SK-MEL-5 (cell line): ENCODE data around the gene VIPAS39. TPM values are rescaled to one million over a fixed set of nuclear protein-coding genes. Genes with fewer than 3 reads are reported as not detected.

Experiments
- DNase-seq: peaks from one replicate; pipeline ENCODE4 v3.0.0-alpha.2; 2016; ENCODE audit warnings: low read depth, low spot score
- in situ Hi-C: cut with HindIII; loops from 2 replicates; pipeline ENCODE4 v1.10.0; 2016; ENCODE audit warnings: low sequenced_read_pairs, high pct_unique_total_duplicates, low pct_unique_long_range_greater_than_20kb
- polyA plus RNA-seq, 2 experiments: library from polyadenylated mRNA; depleted of rRNA; stranded (reverse); fragments of >200 nt; gene quantifications; 2 replicates each; pipeline ENCODE4 v1.2.3, GENCODE V29; 2015
- total RNA-seq: library from RNA; depleted of rRNA; stranded (reverse); fragments of >200 nt; shearing (Covaris generic); gene quantifications from 2 replicates; pipeline ENCODE4 v1.2.3, GENCODE V29; 2014; rRNA removed

The VIPAS39 gene
- total RNA-seq = 21.8 and 26.4 TPM in 2 replicates
- 18.4 and 23.7 TPM in 2 replicates for polyA plus RNA-seq (2015; cell fraction: cytosol; rRNA removed)
- 31.5 and 39.2 TPM in 2 replicates for polyA plus RNA-seq (2015; cell fraction: nucleus; rRNA removed)

DNA sequence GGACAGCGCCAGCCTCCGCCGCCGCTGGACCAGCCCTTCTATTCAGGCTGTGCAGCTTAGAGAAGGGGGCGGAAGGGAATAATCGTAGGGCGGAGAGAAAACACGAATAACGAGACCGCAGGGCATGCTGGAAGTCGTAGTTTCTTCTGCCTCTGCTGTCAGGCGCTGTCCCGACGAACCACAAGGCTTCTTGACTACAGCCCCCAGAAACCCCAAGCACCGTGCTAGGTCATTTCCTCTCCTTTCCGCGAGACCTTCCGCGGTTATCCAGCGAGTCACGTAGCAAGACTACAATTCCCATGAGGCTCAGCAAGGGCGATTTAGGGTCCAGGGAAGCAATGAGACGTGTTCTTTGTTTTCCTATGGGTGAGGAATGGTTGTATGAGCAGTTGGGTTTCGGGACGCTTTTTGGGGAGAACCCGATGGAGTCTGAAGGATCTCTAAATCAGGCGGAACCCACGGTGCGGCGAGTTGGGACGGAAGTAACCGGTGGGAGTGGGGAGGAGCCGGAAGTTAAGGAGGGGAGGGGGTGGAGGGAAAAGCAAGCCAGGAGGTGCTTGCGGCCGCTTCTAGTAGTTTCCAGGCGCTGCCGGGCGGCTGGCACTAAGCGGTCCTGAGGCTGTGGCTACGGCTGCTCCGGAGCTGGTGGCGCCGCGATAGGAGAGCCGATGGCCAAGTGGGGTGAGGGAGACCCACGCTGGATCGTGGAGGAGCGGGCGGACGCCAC, at the start of gene VIPAS39, which contains the start of gene AHSA1:
VIPAS39 (minus strand) TSS at position 80 of the 727 bp plus-strand sequence. CDS start 3,499 bp downstream, outside the sequence.
AHSA1 (plus strand) TSS at position 572 of the 727 bp plus-strand sequence; CDS start at position 669, 97 bp downstream.
- in situ Hi-C loops = no loop called here

DNA sequence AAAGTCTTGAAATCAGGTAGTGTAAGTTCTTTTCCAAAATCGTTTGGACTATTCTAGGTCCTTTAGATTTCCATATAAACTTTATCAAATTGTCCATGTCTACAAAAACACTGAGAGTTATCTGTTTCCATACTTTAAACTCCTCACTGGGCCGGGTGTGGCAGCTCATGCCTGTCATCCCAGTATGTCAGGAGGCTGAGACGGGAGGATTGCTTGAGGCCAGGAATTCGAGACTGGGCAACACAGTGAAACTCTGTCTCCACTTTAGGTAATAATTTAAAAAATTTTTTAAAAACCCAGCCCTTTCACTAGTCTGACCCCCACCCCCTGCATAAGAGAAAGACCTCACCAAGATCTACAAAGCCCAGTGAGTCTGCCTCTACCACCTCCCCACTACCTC, 47.6 kb upstream of the VIPAS39 start:
- in situ Hi-C loops = no loop called here
- DNase-seq = no peak

More for the DNA sequence above, at the start of gene VIPAS39, which contains the start of gene AHSA1:
- peak; percentile 99 for DNase-seq

GRCh38 chr14:77503138-77503537, 45.7 kb upstream of the VIPAS39 start:
- in situ Hi-C loops = no loop called here
- no peak for DNase-seq

- no peak for DNase-seq
- in situ Hi-C loops = no loop called here
These were observed 44.8 kb upstream of the VIPAS39 start for GRCh38 chr14:77502109-77502782.

GRCh38 chr14:77498984-77499527, 41.7 kb upstream of the VIPAS39 start:
- in situ Hi-C loops = no loop called here
- no peak for DNase-seq

GRCh38 chr14:77498120-77498979, 40.9 kb upstream of the VIPAS39 start, which contains the start of gene ISM2:
Gene ISM2, minus strand, starts transcription at chr14:77498816. Its CDS starts 23 bp downstream, at chr14:77498793.
- no peak for DNase-seq
- in situ Hi-C loops = no loop called here

DNA sequence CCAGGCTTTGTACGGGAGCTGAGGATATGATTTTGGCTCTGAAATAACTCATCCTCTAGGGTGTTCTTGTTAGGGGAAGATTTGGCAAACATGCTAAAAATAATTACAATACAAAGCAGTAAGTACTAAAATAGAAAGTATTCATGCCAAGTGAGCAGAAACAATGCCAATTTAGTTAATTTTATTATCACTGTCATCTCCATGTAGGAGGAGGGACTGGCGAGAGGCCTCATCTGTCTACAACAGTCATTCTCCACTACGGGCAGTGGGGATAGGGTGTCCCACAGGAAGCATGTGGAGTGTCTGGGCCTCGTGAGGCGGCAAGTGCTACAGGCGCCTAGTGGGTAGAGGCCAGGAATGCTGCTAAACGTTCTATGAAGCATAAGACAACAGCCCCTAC, 37.9 kb upstream of the VIPAS39 start:
- no peak for DNase-seq
- in situ Hi-C loops = no loop called here

DNA sequence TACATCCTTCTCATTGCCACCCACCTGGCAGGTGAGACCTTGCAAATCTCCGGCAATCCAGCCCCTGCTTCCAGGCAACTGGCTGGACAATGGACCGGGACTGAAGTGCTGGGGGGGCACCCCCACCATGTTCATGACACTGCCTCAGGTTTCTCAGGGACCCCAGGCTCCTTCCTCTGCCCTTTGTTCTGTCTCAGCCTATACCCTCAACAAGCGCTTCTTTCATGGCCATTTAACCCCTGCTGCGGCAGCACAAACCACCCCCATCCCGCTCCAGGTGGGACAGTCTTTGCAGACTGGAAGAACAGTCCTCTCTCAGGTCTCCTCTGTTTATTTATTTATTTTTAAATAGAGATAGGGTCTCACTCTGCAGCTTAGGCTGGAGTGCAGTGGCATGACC, 33.7 kb upstream of the VIPAS39 start:
- in situ Hi-C loops = no loop called here
- no peak for DNase-seq

GRCh38 chr14:77490347-77490986, 33.1 kb upstream of the VIPAS39 start:
- in situ Hi-C loops = no loop called here
- no peak for DNase-seq

DNA sequence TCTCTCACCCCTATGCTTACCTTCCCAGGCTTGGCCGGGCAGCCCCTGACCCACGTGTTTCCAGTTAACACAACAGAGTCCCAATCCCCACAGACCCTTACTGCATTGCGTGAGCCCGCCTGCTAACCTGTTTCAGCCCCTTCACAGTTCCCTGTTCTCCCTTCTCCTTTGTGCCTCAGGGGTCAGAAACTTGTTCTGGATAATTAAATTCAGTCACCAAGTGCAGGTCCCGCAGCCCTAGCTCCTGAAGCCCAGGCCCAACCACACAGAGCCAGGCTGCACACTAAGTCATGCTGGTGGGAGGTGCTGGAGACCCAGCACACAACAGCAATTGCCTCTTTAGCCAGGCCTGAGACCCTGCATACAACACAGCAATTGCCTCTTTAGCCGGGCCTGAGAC, 31.6 kb upstream of the VIPAS39 start:
- in situ Hi-C loops = no loop called here
- DNase-seq = no peak

DNA sequence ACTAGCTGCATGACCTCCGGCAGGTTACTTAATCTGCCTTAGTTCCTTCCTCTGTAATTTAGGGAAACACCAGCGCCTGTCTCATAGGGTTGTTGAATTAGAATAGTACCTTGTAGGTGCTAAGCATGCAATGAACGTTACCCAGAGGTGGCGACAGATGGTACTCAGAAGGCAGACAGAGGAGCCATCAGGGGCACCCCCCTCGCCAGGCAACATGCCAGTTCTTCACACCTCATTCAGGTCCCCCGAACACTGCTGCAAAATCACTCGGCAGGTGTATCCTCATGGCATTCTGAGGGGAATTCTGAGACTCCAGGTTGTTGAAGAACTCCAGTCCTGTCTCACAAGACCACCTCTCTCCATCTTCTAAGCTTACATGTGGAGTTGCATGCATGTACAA, 31.2 kb upstream of the VIPAS39 start:
- in situ Hi-C loops = no loop called here
- no peak for DNase-seq

DNA sequence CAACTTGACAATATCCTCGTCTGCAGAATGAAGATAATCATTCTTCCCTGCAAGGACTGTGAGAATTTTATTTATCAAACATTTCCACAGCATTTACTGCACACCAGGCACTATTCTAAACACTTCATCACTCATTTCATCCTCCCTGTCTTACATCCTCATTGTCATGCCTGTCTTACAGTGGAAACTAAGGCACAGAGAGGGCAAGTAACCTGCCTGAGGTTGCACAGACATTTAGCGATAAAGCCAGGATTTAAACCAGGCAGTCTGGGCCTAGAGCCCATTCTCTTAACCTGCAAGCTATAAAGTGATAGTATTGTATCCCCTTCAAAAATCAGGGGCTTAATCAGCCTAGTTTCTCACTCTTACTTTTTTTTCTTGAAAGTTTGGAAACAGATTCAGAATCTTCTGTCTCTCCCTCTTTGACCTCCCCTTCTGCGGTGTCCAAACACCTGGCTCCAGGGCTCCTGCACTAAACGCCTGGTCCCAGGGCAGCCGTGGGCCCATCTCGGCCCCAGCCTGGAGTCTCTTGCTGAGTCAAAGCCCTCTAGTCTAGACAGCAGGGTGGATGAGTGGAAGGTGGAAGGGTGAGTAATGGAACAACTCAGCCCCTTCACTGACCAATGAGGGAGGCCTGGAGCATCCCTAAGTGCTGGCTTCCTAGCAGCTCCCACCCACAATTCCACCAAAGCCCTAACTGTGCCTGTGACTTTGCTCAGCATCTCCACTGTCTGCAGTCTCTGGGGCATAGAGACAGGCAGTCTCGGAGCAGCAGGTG, 28.7 kb upstream of the VIPAS39 start:
- DNase-seq = no peak
- in situ Hi-C loops = no loop called here

DNA sequence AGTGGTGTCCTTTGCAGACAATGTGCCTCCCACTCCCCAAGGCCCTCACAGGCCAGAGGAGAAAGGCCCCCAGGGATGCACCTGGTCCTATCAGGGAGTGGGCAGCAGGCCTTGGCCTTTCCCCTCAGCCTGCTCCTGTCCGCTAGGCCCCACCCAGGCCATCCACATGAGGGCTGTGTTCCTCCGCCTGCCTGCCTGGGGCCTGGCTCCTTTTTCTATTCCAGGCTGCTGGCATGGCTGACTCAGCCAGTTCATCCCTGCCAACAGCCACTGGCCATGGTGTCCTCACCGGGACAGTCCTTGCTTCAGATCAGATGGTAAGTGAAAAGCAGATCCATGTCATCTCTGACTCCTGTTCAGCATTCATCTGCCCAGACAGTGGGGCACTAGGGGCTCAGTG, 27.9 kb upstream of the VIPAS39 start:
- no peak for DNase-seq
- in situ Hi-C loops = no loop called here

DNA sequence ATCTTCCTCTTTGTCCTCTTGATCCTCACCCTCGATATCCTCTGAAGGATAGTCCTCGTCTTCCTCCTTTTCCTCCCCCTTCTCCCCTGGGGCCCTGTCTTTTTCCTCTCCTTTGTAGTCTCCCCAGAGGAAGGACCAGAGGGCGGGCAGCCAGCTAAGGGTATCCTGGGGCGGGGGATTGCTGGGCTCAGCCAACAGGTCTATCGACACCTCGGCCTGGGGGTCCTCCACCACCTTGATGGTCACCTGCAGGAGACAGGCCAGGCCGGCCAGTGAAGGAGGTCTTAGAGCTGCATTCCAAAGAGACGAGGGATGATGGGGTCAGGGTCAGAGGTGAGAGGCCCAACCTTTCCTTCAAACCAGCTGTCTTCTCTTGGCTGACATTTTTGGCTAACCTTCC, 25.0 kb upstream of the VIPAS39 start:
- in situ Hi-C loops = no loop called here
- no peak for DNase-seq

DNA sequence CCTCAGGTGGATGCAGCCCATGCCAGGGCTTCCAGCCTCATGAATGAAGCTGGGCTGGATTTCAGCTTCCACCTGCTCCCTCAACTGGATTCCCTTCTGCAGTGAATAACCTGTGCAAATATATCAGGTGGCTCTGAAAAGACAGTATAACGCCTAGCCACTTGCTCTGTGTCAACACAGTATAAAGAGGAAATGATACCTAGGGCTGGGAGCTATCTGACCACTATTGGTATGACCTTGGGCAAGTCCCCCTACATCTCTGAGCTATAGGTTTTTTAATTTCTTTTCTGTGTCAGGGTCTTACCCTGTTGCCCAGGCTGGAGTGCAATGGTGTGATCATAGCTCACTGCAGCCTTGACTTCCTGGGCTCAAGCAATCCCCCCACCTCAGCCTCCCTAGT, 21.4 kb upstream of the VIPAS39 start:
- DNase-seq = no peak
- in situ Hi-C loops = no loop called here

DNA sequence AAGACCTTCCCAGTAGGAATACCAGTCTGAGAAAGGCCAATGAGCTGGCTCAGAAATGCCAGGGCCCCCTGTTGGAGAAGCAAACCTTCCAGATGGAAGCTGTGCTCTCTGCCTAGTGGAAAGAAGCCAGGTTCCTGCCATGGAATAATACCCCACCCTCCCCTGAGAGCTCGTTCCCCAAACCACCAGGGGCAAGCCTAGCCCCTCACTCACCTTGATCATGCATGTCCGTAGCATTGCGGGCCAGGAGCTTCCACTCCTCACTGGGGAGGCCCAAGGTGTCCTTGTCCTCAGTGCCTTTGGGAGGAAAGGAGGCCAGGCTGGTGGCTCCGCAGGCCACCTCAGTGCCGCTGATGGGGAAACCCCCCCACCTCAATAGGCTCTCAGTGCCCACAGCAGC, 20.6 kb upstream of the VIPAS39 start:
- in situ Hi-C loops = no loop called here
- DNase-seq = no peak
